GM12873 (cell line): ENCODE measurements around the gene PTPRK.

Experiments
- CTCF ChIP-seq: IDR thresholded peaks from 2 replicates; pipeline ENCODE4 v1.5.1; 2012; ENCODE audit warnings: low read depth, mild to moderate bottlenecking, moderate library complexity, low read length, control low read depth; ENCODE audit not compliant: insufficient read depth; ENCODE audit errors: missing control alignments

PTPRK gene

GRCh38 chr6:127997496-127998164 lies 522.8 kb downstream of the PTPRK start:
- no peak for TF ChIP-seq CTCF

GRCh38 chr6:127996925-127997324 lies 523.5 kb downstream of the PTPRK start:
- no peak for TF ChIP-seq CTCF

- no peak for TF ChIP-seq CTCF
Observed at GRCh38 chr6:127992144-127992543, 528.3 kb downstream of the PTPRK start.

- no peak for TF ChIP-seq CTCF
Observed at GRCh38 chr6:127990074-127990473, 530.3 kb downstream of the PTPRK start.

GRCh38 chr6:127980996-127981395 lies 539.4 kb downstream of the PTPRK start:
- no peak for TF ChIP-seq CTCF

GRCh38 chr6:127976796-127977195 lies 543.6 kb downstream of the PTPRK start:
- TF ChIP-seq CTCF, result no peak

GRCh38 chr6:127976111-127976510 lies 544.3 kb downstream of the PTPRK start:
- no peak for TF ChIP-seq CTCF

GRCh38 chr6:127972815-127973214 lies 547.6 kb downstream of the PTPRK start:
- no peak for TF ChIP-seq CTCF
